Astrocyte of the cerebellum (primary cell): ENCODE data around the gene EVL.

Experiments
- DNase-seq: peaks from one replicate; pipeline ENCODE4 v3.0.0-alpha.2; 2011; ENCODE audit warnings: low read depth
- H3K4me3 ChIP-seq: 2 replicates; pipeline ENCODE4 v1.5.1; 2011; ENCODE audit warnings: mild to moderate bottlenecking, low read depth, low read length, moderate library complexity
- in situ Hi-C: cut with HindIII; loops from 2 replicates; pipeline ENCODE4 v1.10.0; 2017; ENCODE audit warnings: low sequenced_read_pairs
- TF ChIP-seq, protein P1 (sequence below): IDR thresholded peaks from 2 replicates; pipeline ENCODE4 v1.5.1; 2012; ENCODE audit warnings: low read length, low read depth, moderate library complexity, mild to moderate bottlenecking; ENCODE audit errors: missing control alignments

Gene EVL, protein sequence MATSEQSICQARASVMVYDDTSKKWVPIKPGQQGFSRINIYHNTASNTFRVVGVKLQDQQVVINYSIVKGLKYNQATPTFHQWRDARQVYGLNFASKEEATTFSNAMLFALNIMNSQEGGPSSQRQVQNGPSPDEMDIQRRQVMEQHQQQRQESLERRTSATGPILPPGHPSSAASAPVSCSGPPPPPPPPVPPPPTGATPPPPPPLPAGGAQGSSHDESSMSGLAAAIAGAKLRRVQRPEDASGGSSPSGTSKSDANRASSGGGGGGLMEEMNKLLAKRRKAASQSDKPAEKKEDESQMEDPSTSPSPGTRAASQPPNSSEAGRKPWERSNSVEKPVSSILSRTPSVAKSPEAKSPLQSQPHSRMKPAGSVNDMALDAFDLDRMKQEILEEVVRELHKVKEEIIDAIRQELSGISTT

DNA sequence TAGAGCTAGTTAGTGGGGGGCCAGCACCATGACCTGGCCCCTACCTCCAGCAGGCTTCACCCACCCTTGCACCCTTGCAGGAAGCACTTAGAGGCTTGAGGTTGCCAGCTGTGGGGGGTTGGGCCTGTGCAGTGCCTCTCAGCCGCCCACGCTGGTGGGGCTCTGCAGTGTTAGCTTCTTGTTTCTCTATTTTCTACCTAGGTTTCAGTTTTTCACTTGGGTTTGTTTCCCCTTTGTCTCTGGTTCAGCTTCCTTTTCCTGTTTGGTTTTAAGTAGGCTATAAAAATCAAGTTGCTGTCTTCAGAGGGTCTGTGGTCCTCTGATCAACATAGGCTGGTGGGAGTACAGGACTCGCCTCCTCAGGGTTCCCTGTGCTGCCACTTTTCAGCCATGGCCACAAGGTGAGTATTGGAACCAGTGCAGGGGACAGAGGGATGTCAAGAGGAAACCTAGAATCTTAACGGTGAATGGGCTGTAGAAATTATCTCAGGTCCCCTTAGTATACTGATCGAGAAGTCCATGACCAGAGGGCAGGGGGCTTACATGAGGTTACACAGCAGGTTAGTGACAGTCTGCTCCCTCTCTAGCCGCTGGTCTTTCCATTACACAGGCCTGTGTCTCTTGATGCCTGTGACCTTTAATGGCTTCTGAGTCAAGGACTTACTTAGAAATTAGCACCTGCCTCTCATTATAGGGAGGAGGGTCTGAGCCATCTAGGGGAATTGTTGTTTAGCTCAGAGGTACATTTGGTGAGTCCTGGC is at the start of gene EVL:
Gene EVL, plus strand, starts transcription at position 312 of the 761 bp plus-strand sequence. Its CDS starts 79 bp downstream, at position 391.
- in situ Hi-C loops: no loop called here
- no peak for DNase-seq
- TF ChIP-seq, protein P1, sequence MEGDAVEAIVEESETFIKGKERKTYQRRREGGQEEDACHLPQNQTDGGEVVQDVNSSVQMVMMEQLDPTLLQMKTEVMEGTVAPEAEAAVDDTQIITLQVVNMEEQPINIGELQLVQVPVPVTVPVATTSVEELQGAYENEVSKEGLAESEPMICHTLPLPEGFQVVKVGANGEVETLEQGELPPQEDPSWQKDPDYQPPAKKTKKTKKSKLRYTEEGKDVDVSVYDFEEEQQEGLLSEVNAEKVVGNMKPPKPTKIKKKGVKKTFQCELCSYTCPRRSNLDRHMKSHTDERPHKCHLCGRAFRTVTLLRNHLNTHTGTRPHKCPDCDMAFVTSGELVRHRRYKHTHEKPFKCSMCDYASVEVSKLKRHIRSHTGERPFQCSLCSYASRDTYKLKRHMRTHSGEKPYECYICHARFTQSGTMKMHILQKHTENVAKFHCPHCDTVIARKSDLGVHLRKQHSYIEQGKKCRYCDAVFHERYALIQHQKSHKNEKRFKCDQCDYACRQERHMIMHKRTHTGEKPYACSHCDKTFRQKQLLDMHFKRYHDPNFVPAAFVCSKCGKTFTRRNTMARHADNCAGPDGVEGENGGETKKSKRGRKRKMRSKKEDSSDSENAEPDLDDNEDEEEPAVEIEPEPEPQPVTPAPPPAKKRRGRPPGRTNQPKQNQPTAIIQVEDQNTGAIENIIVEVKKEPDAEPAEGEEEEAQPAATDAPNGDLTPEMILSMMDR: no peak
- no peak within 1 kb of the TSS for H3K4me3 ChIP-seq

DNA sequence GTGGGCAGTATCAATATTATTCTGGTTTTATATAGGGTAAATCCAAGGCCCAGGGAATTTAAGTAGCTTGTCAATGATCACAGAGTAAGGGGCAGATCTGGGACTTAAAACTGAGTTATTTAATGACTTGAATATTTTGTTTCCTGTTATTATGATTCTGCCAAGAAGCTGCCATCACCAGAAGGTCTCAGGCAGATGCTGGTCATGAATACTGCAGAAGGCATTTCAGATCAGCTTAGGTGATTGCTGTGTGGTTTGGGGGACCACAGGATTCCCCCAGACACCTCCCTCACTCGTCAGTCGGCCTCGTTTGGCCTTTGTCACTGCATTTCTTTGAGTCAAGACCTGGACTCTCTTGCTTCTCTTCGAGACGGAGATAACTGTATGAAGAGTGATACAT is 47.7 kb upstream of the EVL start:
- peak; percentile 31 for DNase-seq
- in situ Hi-C loops: no loop called here
- H3K4me3 ChIP-seq: no peak overlapping the region
- TF ChIP-seq, protein P1: no peak

DNA sequence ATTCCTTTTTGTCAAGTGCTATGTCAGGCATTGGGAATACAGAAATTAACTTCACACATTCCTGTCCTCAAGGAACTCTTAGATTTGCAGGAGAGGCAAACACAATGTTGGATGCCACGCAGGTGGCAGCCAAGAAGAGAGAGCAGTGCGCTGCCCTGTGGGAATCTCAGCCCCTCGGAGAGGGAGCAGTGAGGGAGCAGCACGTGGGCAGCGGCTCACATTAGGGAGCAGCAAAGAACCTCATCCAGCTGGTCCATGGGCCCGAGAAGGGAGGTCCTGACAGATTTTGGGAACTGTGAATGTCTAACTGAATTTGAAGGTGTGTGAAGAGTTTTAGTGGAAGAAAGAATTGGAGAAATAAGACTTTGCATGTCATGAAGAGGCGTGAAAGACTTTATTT is 47.2 kb upstream of the EVL start:
- in situ Hi-C loops: no loop called here
- TF ChIP-seq, protein P1: no peak
- DNase-seq: no peak
- H3K4me3 ChIP-seq: no peak overlapping the region

DNA sequence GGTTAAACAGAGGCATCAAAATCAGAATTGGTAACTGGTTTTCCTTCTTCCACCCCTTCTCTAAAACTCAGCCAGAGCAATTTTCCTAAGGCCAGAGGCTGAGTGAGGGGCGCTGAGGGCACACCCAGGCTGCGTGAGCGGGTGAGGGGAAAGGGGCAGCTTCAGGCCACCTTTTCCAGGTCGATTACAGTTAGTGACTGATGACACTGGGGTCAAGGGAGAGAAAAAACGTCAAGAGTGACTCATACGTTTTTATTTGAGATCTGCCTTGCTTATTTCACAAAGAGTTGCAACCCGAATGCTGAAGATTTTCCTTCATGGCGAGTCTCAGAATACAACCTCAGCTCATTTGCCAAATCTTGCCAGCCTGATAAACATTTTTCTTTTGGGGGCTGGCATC is 46.7 kb upstream of the EVL start:
- TF ChIP-seq, protein P1: no peak
- in situ Hi-C loops: no loop called here
- DNase-seq: no peak
- H3K4me3 ChIP-seq: no peak overlapping the region

DNA sequence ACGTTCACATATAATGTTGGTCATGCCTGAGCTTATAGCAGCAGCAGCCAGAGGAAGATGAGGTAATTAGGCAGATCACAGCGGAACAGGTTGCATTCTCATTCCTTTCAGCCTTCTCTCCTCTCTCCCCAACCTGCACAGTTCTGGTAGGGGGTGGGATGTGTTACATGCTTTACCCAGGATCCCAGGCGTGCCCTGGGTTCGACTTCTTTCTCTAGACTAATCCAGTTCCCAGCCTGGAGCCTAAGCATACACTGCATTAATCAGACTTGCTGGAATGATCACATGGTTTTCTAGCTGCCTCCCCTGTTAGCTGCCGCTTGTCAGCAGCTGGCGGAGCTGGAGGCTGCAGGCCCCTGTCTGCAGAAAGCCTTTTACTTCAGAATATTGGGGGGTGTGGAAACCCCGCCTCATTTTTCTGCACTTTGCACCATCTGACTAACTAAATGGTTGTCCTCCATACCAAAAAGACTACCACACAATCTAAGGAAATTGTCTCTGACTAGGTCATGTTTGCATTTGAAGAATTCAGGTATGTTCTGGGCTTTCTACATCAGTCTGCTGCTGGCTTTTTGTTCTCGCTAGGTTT is 46.0 kb upstream of the EVL start:
- in situ Hi-C loops: no loop called here
- no peak for DNase-seq
- no peak overlapping the region for H3K4me3 ChIP-seq
- TF ChIP-seq, protein P1: no peak

DNA sequence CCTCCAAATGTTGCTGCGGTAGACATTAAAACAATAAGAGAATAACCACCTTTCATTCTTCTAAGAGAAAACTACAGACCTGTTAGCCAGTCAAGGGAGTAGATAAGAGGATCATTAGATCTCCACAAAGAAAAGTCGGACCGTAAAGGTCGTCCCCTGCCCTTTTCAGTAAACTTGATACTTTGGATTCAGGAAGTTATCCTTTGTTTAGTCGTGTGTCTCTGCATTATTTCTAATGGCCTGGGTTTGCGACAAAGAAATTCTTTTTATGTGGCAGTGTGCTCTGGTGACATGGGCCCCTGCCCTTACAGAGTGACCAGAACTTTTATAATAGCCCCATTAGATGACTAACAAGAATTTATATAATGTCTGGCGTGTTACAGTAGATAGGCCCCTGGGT is 44.6 kb upstream of the EVL start:
- in situ Hi-C loops: no loop called here
- DNase-seq: no peak
- TF ChIP-seq, protein P1: no peak
- no peak overlapping the region for H3K4me3 ChIP-seq
